HepG2 (cell line): ENCODE data around the gene FMO2.
"Not testable (repeated sequence)": the region's sequence is repeated elsewhere in the genome, so short reads cannot be mapped to it uniquely, and the experiment has no call there.

Experiments used
- ARNTL ChIP-seq: sonication (generic); formaldehyde crosslinking; IDR thresholded peaks from 2 replicates; pipeline ENCODE4 v1.4.0; 2020; ENCODE audit warnings: mild to moderate bottlenecking, missing genetic modification reagents
- CTCF ChIP-seq: sonication (generic); formaldehyde crosslinking; IDR thresholded peaks from 2 replicates; pipeline ENCODE4 v1.5.0; 2020; ENCODE audit warnings: mild to moderate bottlenecking, missing genetic modification reagents, moderate library complexity
- DPF2 ChIP-seq: sonication (generic); formaldehyde crosslinking; IDR thresholded peaks from 2 replicates; pipeline ENCODE4 v1.4.0; 2020; ENCODE audit warnings: mild to moderate bottlenecking, low read depth, missing genetic modification reagents, borderline replicate concordance
- FOXK2 ChIP-seq: fragments of 450-650 bp; IDR thresholded peaks from 2 replicates; pipeline ENCODE4 v1.6.1; 2016
- GABPA ChIP-seq, 2 experiments: IDR thresholded peaks; 2 replicates each; pipeline ENCODE4 v1.6.1; 2011 to 2016; ENCODE audit warnings: low read depth in 2 of 2, low read length in 1 of 2, missing biosample characterization in 1 of 2, missing genetic modification characterization in 1 of 2
- LRRFIP1 ChIP-seq: sonication (generic); formaldehyde crosslinking; conservative IDR thresholded peaks from 2 replicates; pipeline ENCODE4 v1.4.0; 2020; ENCODE audit warnings: missing genetic modification reagents
- NFATC3 ChIP-seq: sonication (generic); formaldehyde crosslinking; IDR thresholded peaks from 2 replicates; pipeline ENCODE4 v1.5.1; 2020; ENCODE audit warnings: mild to moderate bottlenecking, missing genetic modification reagents
- NFIB ChIP-seq: sonication (generic); formaldehyde crosslinking; IDR thresholded peaks from 2 replicates; pipeline ENCODE4 v1.9.0; 2021; ENCODE audit warnings: missing genetic modification reagents, mild to moderate bottlenecking, borderline replicate concordance
- NR2F2 ChIP-seq: IDR thresholded peaks from 2 replicates; pipeline ENCODE4 v1.6.1; 2012; ENCODE audit warnings: low read depth, inconsistent platforms, borderline replicate concordance
- RAD51 ChIP-seq: fragments of 450-650 bp; IDR thresholded peaks from 2 replicates; pipeline ENCODE4 v1.6.1; 2016; ENCODE audit warnings: borderline replicate concordance
- TGIF2 ChIP-seq: IDR thresholded peaks from 2 replicates; pipeline ENCODE4 v1.6.1; 2016; ENCODE audit warnings: control low read depth, missing compliant biosample characterization
- ZNF274 ChIP-seq: sonication (generic); formaldehyde crosslinking; IDR thresholded peaks from 2 replicates; pipeline ENCODE4 v1.5.1; 2020; ENCODE audit warnings: mild to moderate bottlenecking, missing genetic modification reagents
- ZNF780A ChIP-seq: sonication (generic); formaldehyde crosslinking; IDR thresholded peaks from 2 replicates; pipeline ENCODE4 v1.8.0; 2022; ENCODE audit warnings: mild to moderate bottlenecking, missing genetic modification reagents, moderate library complexity
- ZNF879 ChIP-seq: sonication (generic); formaldehyde crosslinking; IDR thresholded peaks from 2 replicates; pipeline ENCODE4 v1.8.1; 2023; ENCODE audit warnings: missing genetic modification reagents

GRCh38 chr1:171224257-171224656 is 39.2 kb downstream of the FMO2 start:
- not testable (repeated sequence) for TF ChIP-seq NR2F2; TGIF2; RAD51; ZNF780A (CRISPR knock-in tag); CTCF; ARNTL (CRISPR knock-in tag); FOXK2; NFATC3 (CRISPR knock-in tag); ZNF274; ZNF879; NFIB (CRISPR knock-in tag); GABPA (IDR thresholded peaks at IDR 0.05; ENCODE audit: low read depth, low read length); GABPA (CRISPR knock-in tag; IDR thresholded peaks at IDR 0.05; ENCODE audit: low read depth); LRRFIP1; DPF2
